Esophagus muscularis mucosa (tissue), 3 donors: Measurements from ENCODE around the gene PSMB11.

Source experiments
- POLR2AphosphoS5 ChIP-seq, 2 donors: sonication (generic); formaldehyde crosslinking; IDR thresholded peaks; one replicate each; pipeline ENCODE4 v1.6.1; 2017; ENCODE audit warnings: antibody characterized with exemption in 2 of 2
- TF ChIP-seq, protein P1 (sequence below), 3 experiments: fragments of 200-600 bp in 2 of 3; fragments of 450-650 bp in 1 of 3; sonication (generic) in 2 of 3; IDR thresholded peaks; one replicate each; pipeline ENCODE4 v1.5.1; 2017 to 2019; ENCODE audit warnings: antibody characterized with exemption in 3 of 3, mild to moderate bottlenecking in 2 of 3, moderate library complexity in 1 of 3

DNA sequence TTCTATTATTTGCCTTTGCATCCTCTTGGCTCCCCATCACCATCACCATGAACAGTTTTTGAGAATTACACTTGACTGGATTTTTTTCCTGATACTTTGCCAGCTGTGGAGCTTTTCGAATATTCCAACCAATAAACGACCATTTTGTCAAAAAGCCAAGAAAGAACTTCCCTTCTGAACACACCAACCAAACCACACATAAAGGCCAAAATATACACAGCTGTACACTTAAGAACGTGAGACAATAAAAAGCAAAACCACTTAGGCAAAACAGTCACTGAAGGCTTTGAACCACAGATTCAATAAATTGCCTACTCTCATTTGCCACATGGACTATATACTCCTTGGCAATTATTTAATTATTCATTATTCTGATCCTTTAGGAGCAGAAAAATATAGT, 33.2 kb upstream of the PSMB11 start:
- TF ChIP-seq POLR2AphosphoS5 (IDR thresholded peaks at IDR 0.05) = no peak
- TF ChIP-seq, protein P1, sequence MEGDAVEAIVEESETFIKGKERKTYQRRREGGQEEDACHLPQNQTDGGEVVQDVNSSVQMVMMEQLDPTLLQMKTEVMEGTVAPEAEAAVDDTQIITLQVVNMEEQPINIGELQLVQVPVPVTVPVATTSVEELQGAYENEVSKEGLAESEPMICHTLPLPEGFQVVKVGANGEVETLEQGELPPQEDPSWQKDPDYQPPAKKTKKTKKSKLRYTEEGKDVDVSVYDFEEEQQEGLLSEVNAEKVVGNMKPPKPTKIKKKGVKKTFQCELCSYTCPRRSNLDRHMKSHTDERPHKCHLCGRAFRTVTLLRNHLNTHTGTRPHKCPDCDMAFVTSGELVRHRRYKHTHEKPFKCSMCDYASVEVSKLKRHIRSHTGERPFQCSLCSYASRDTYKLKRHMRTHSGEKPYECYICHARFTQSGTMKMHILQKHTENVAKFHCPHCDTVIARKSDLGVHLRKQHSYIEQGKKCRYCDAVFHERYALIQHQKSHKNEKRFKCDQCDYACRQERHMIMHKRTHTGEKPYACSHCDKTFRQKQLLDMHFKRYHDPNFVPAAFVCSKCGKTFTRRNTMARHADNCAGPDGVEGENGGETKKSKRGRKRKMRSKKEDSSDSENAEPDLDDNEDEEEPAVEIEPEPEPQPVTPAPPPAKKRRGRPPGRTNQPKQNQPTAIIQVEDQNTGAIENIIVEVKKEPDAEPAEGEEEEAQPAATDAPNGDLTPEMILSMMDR (IDR thresholded peaks at IDR 0.05) = no peak
